HepG2 (cell line): ENCODE results near the gene GSAP. TPM values are rescaled to one million over a fixed set of nuclear protein-coding genes. Genes with fewer than 3 reads are reported as not detected.

Experiments
- ARHGAP35 ChIP-seq: sonication (generic); formaldehyde crosslinking; IDR thresholded peaks from 2 replicates; pipeline ENCODE4 v1.9.0; 2022; ENCODE audit warnings: mild to moderate bottlenecking, inconsistent platforms, moderate library complexity, missing genetic modification reagents, borderline replicate concordance
- ARNT2 ChIP-seq: sonication (generic); formaldehyde crosslinking; IDR thresholded peaks from 2 replicates; pipeline ENCODE4 v1.8.0; 2022; ENCODE audit warnings: mild to moderate bottlenecking, low read depth, missing genetic modification reagents, moderate library complexity
- ATRX ChIP-seq: sonication (generic); formaldehyde crosslinking; IDR thresholded peaks from 2 replicates; pipeline ENCODE4 v1.4.0; 2020; ENCODE audit warnings: missing genetic modification reagents, borderline replicate concordance
- HDAC2 ChIP-seq: sonication (generic); formaldehyde crosslinking; IDR thresholded peaks from 2 replicates; pipeline ENCODE4 v1.4.0; 2020; ENCODE audit warnings: missing genetic modification reagents
- HES4 ChIP-seq: sonication (generic); formaldehyde crosslinking; IDR thresholded peaks from 2 replicates; pipeline ENCODE4 v1.9.0; 2021; ENCODE audit warnings: mild to moderate bottlenecking, missing genetic modification reagents, borderline replicate concordance
- HNRNPLL ChIP-seq: fragments of 200-400 bp; formaldehyde crosslinking; IDR thresholded peaks from 2 replicates; pipeline ENCODE4 v1.6.1; 2017; ENCODE audit warnings: mild to moderate bottlenecking, low read depth, low read length; ENCODE audit not compliant: poor library complexity, severe bottlenecking
- RARA ChIP-seq: IDR thresholded peaks from 2 replicates; pipeline ENCODE4 v1.6.1; 2016; ENCODE audit warnings: missing genetic modification reagents, missing compliant biosample characterization
- RORA ChIP-seq: sonication (generic); formaldehyde crosslinking; IDR thresholded peaks from 2 replicates; pipeline ENCODE4 v1.5.0; 2020; ENCODE audit warnings: mild to moderate bottlenecking, missing genetic modification reagents, moderate library complexity
- SATB2 ChIP-seq: sonication (generic); formaldehyde crosslinking; IDR thresholded peaks from 2 replicates; pipeline ENCODE4 v1.5.0; 2020; ENCODE audit warnings: missing genetic modification reagents
- SMC3 ChIP-seq: IDR thresholded peaks from 2 replicates; pipeline ENCODE4 v1.6.1; 2011; ENCODE audit warnings: low read length, improper control_type of control experiment
- SNAPC2 ChIP-seq: sonication (generic); formaldehyde crosslinking; IDR thresholded peaks from 2 replicates; pipeline ENCODE4 v1.8.1; 2022; ENCODE audit warnings: mild to moderate bottlenecking, missing genetic modification reagents
- SOX5 ChIP-seq: IDR thresholded peaks from 2 replicates; pipeline ENCODE4 v1.6.1; 2016; ENCODE audit warnings: borderline replicate concordance
- TARDBP ChIP-seq: sonication (generic); formaldehyde crosslinking; IDR thresholded peaks from 2 replicates; pipeline ENCODE4 v1.8.0; 2022; ENCODE audit warnings: mild to moderate bottlenecking, missing genetic modification reagents
- ZFP82 ChIP-seq: sonication (generic); formaldehyde crosslinking; IDR thresholded peaks from 2 replicates; pipeline ENCODE4 v1.5.1; 2020; ENCODE audit warnings: mild to moderate bottlenecking, missing genetic modification reagents, borderline replicate concordance
- ZNF382 ChIP-seq: sonication (generic); formaldehyde crosslinking; IDR thresholded peaks from 2 replicates; pipeline ENCODE4 v1.5.0; 2020; ENCODE audit warnings: missing genetic modification reagents, mild to moderate bottlenecking, borderline replicate concordance
- ZNF780A ChIP-seq: sonication (generic); formaldehyde crosslinking; IDR thresholded peaks from 2 replicates; pipeline ENCODE4 v1.8.0; 2022; ENCODE audit warnings: mild to moderate bottlenecking, missing genetic modification reagents, moderate library complexity
- polyA plus RNA-seq, 8 experiments: library from polyadenylated mRNA; depleted of rRNA in 3 of 8; stranded (reverse) in 7 of 8; unstranded in 1 of 8; fragments of >200 nt; fragmentation: Illumina TruSeq in 4 of 8; extraction: Trizol in 4 of 8; gene quantifications; 2 replicates each; pipeline versions ENCODE4 v1.2.1 to v1.2.3, GENCODE V29; 2011 to 2016; ENCODE audit warnings: low read depth in 4 of 8, missing spikeins in 1 of 8, mixed read lengths in 1 of 8; ENCODE audit not compliant: insufficient read depth in 1 of 8
- total RNA-seq, 5 experiments: library from RNA; depleted of rRNA; stranded (reverse); fragments of >200 nt; fragmentation: Illumina TruSeq; extraction: Trizol; gene quantifications; 2 replicates each; pipeline ENCODE4 v1.2.3, GENCODE V29; 2016; ENCODE audit warnings: low read depth in 1 of 5
- TF ChIP-seq, protein P1 (sequence below): sonication (generic); formaldehyde crosslinking; IDR thresholded peaks from 2 replicates; pipeline ENCODE4 v1.4.0; 2020; ENCODE audit warnings: missing genetic modification reagents, borderline replicate concordance
- TF ChIP-seq, protein P2 (sequence below): sonication (generic); formaldehyde crosslinking; IDR thresholded peaks from 2 replicates; pipeline ENCODE4 v1.5.0; 2020; ENCODE audit warnings: missing genetic modification reagents, mild to moderate bottlenecking, borderline replicate concordance
- TF ChIP-seq, protein P3 (sequence below): IDR thresholded peaks from 2 replicates; pipeline ENCODE4 v1.6.1; 2012; ENCODE audit warnings: inconsistent platforms
- TF ChIP-seq, protein P4 (sequence below): sonication (generic); formaldehyde crosslinking; IDR thresholded peaks from 2 replicates; pipeline ENCODE4 v1.4.0; 2020; ENCODE audit warnings: missing genetic modification reagents

Gene GSAP
- total and polyA plus RNA-seq, 2 of the 13 experiments (the other 11 are each of a cell fraction or from before 2014, with no cell fraction given): 34.6 to 40.6 TPM

DNA sequence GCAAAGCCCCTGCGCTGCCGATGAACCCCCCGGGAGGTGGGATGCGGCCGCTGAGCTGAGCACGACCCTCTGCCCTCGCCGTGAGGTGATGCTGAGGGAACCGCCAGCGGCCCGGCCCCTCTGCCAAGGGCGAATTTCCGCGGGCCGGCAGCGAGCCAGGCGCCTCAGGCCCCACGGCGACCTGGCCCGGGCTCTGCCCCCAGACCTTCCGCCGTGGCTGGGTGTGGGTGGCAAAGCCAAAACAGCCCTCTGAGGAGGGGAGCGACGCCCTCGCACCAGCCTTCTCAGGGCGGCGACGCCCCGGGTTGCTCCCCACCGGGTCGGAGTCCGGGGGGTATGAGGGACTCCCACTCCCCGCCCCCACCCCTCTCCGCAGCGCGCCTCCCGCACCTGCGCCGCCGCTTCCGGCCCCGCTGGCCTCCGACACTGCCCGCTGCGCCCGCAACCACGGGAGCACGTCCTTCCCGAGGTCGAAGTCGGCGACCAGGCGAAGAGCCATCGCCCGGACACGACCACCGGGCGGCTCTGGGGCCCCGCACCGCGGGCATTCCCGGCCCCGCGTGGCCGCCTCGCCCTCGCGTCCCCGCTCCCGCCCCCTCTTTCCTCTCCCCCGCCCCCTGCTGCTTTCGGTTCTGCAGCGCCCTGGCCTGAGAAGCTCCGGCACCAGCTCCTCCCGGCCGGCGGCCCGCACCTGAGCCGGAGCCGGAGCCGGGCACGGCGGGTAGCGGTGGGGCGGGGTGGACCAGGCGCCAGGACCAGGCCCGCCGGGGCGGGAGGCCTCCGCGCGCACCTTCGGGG is at the start of gene GSAP (continued):
- TF ChIP-seq ARNT2: 0 out of 2 replicates have a peak, but pooled peaks have one; percentile 32
- peak; percentile 76; the same call in 1 of the 2 replicates for TF ChIP-seq HES4 (CRISPR knock-in tag)
- TF ChIP-seq RORA: no peak
- TF ChIP-seq ZNF780A (CRISPR knock-in tag): no peak; the same call in 1 of the 2 replicates
- no peak for TF ChIP-seq SMC3
- TF ChIP-seq TARDBP (CRISPR knock-in tag): 0 out of 2 replicates have a peak, but pooled peaks have one; percentile 22
- TF ChIP-seq HDAC2 (CRISPR knock-in tag): no peak
- no peak; the same call in 1 of the 2 replicates for TF ChIP-seq SNAPC2 (CRISPR knock-in tag)
- no peak for TF ChIP-seq ARHGAP35 (CRISPR knock-in tag)
- 0 out of 2 replicates have a peak, but pooled peaks have one; percentile 41 for TF ChIP-seq SATB2 (CRISPR knock-in tag)
- TF ChIP-seq, protein P1, sequence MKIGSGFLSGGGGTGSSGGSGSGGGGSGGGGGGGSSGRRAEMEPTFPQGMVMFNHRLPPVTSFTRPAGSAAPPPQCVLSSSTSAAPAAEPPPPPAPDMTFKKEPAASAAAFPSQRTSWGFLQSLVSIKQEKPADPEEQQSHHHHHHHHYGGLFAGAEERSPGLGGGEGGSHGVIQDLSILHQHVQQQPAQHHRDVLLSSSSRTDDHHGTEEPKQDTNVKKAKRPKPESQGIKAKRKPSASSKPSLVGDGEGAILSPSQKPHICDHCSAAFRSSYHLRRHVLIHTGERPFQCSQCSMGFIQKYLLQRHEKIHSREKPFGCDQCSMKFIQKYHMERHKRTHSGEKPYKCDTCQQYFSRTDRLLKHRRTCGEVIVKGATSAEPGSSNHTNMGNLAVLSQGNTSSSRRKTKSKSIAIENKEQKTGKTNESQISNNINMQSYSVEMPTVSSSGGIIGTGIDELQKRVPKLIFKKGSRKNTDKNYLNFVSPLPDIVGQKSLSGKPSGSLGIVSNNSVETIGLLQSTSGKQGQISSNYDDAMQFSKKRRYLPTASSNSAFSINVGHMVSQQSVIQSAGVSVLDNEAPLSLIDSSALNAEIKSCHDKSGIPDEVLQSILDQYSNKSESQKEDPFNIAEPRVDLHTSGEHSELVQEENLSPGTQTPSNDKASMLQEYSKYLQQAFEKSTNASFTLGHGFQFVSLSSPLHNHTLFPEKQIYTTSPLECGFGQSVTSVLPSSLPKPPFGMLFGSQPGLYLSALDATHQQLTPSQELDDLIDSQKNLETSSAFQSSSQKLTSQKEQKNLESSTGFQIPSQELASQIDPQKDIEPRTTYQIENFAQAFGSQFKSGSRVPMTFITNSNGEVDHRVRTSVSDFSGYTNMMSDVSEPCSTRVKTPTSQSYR: peak; percentile 64; the same call in 1 of the 2 replicates
- TF ChIP-seq, protein P2, sequence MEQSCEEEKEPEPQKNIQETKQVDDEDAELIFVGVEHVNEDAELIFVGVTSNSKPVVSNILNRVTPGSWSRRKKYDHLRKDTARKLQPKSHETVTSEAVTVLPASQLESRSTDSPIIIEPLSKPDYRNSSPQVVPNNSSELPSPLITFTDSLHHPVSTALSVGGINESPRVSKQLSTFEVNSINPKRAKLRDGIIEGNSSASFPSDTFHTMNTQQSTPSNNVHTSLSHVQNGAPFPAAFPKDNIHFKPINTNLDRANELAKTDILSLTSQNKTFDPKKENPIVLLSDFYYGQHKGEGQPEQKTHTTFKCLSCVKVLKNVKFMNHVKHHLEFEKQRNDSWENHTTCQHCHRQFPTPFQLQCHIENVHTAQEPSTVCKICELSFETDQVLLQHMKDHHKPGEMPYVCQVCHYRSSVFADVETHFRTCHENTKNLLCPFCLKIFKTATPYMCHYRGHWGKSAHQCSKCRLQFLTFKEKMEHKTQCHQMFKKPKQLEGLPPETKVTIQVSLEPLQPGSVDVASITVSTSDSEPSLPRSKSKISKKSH (CRISPR knock-in tag): peak; percentile 19; the same call in 1 of the 2 replicates
- no peak for TF ChIP-seq ZNF382 (CRISPR knock-in tag)
- TF ChIP-seq SOX5 (CRISPR knock-in tag): no peak
- TF ChIP-seq ATRX: no peak
- TF ChIP-seq, protein P3, sequence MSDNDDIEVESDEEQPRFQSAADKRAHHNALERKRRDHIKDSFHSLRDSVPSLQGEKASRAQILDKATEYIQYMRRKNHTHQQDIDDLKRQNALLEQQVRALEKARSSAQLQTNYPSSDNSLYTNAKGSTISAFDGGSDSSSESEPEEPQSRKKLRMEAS: peak; percentile 59
- TF ChIP-seq RARA (CRISPR knock-in tag): no peak
- TF ChIP-seq HNRNPLL: peak; percentile 33
- TF ChIP-seq, protein P4, sequence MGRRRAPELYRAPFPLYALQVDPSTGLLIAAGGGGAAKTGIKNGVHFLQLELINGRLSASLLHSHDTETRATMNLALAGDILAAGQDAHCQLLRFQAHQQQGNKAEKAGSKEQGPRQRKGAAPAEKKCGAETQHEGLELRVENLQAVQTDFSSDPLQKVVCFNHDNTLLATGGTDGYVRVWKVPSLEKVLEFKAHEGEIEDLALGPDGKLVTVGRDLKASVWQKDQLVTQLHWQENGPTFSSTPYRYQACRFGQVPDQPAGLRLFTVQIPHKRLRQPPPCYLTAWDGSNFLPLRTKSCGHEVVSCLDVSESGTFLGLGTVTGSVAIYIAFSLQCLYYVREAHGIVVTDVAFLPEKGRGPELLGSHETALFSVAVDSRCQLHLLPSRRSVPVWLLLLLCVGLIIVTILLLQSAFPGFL (CRISPR knock-in tag): no peak
- TF ChIP-seq ZFP82: peak; percentile 64; the same call in 1 of the 2 replicates
